T-helper 1 cell treated with Interleukin-12 subunit alpha and Interleukin-12 subunit beta and Interleukin-4 antibody, amounts not matched to agents 30 μg/mL and 1 μg/mL, for 36 hours (primary cell): ENCODE results near the gene THSD4.

Source experiments
- H3K27ac Mint-ChIP-seq: one replicate; pipeline ENCODE4 v1.8.0; 2021; ENCODE audit warnings: mild to moderate bottlenecking, mixed read lengths
- H3K27me3 Mint-ChIP-seq: one replicate; pipeline ENCODE4 v1.8.0; 2021; ENCODE audit warnings: low read depth, mixed read lengths
- H3K36me3 Mint-ChIP-seq: one replicate; pipeline ENCODE4 v1.8.0; 2021; ENCODE audit warnings: low read depth, mixed read lengths
- H3K4me1 Mint-ChIP-seq: one replicate; pipeline ENCODE4 v1.8.0; 2021; ENCODE audit warnings: low read depth, mixed read lengths
- H3K4me3 Mint-ChIP-seq: one replicate; pipeline ENCODE4 v1.8.0; 2021; ENCODE audit warnings: mild to moderate bottlenecking, moderate library complexity, mixed read lengths
- H3K9me3 Mint-ChIP-seq: one replicate; pipeline ENCODE4 v1.8.0; 2021; ENCODE audit warnings: mixed read lengths

THSD4 gene

GRCh38 chr15:71515375-71516186 is 400.3 kb downstream of the THSD4 start:
- H3K9me3 Mint-ChIP-seq = no peaks in the 10 kb centered on the region
- H3K27me3 Mint-ChIP-seq = peaks cover 15% of the 10 kb centered on the region
- H3K4me3 Mint-ChIP-seq = no peak overlapping the region
- no peaks in the 10 kb centered on the region for H3K4me1 Mint-ChIP-seq
- H3K27ac Mint-ChIP-seq = no peak overlapping the region
- H3K36me3 Mint-ChIP-seq = no peaks in the 10 kb centered on the region

GRCh38 chr15:71517751-71518150 is 402.5 kb downstream of the THSD4 start:
- H3K9me3 Mint-ChIP-seq = no peaks in the 10 kb centered on the region
- H3K36me3 Mint-ChIP-seq = no peaks in the 10 kb centered on the region
- no peak overlapping the region for H3K4me3 Mint-ChIP-seq
- peaks cover 19% of the 10 kb centered on the region for H3K27me3 Mint-ChIP-seq
- no peak overlapping the region for H3K27ac Mint-ChIP-seq
- no peaks in the 10 kb centered on the region for H3K4me1 Mint-ChIP-seq

- H3K4me3 Mint-ChIP-seq = no peak overlapping the region
- no peaks in the 10 kb centered on the region for H3K36me3 Mint-ChIP-seq
- no peaks in the 10 kb centered on the region for H3K9me3 Mint-ChIP-seq
- no peak overlapping the region for H3K27ac Mint-ChIP-seq
- H3K4me1 Mint-ChIP-seq = no peaks in the 10 kb centered on the region
- H3K27me3 Mint-ChIP-seq = peaks cover 23% of the 10 kb centered on the region
Measured at GRCh38 chr15:71518661-71519060, 403.4 kb downstream of the THSD4 start.

GRCh38 chr15:71526060-71526820 is 411.0 kb downstream of the THSD4 start:
- peaks cover 41% of the 10 kb centered on the region for H3K27me3 Mint-ChIP-seq
- H3K4me3 Mint-ChIP-seq = no peak overlapping the region
- H3K36me3 Mint-ChIP-seq = no peaks in the 10 kb centered on the region
- H3K27ac Mint-ChIP-seq = no peak overlapping the region
- no peaks in the 10 kb centered on the region for H3K4me1 Mint-ChIP-seq
- no peaks in the 10 kb centered on the region for H3K9me3 Mint-ChIP-seq

- no peak overlapping the region for H3K27ac Mint-ChIP-seq
- peaks cover 6% of the 10 kb centered on the region for H3K9me3 Mint-ChIP-seq
- peaks cover 33% of the 10 kb centered on the region for H3K27me3 Mint-ChIP-seq
- H3K4me1 Mint-ChIP-seq = no peaks in the 10 kb centered on the region
- H3K4me3 Mint-ChIP-seq = no peak overlapping the region
- H3K36me3 Mint-ChIP-seq = no peaks in the 10 kb centered on the region
Measured at GRCh38 chr15:71529361-71529760, 414.1 kb downstream of the THSD4 start.

GRCh38 chr15:71530116-71530515 is 414.8 kb downstream of the THSD4 start:
- Mint-ChIP-seq H3K9me3 (peaks cover 6% of the 10 kb centered on the region), H3K27me3 (peaks cover 33% of the 10 kb centered on the region), H3K27ac (no peak overlapping the region), H3K4me1 (no peaks in the 10 kb centered on the region), H3K36me3 (no peaks in the 10 kb centered on the region), H3K4me3 (no peak overlapping the region)

GRCh38 chr15:71532994-71533393 is 417.7 kb downstream of the THSD4 start:
- no peak overlapping the region for H3K4me3 Mint-ChIP-seq
- H3K4me1 Mint-ChIP-seq = no peaks in the 10 kb centered on the region
- H3K27me3 Mint-ChIP-seq = peaks cover 19% of the 10 kb centered on the region
- H3K36me3 Mint-ChIP-seq = no peaks in the 10 kb centered on the region
- peaks cover 6% of the 10 kb centered on the region for H3K9me3 Mint-ChIP-seq
- H3K27ac Mint-ChIP-seq = no peak overlapping the region

- H3K36me3 Mint-ChIP-seq = no peaks in the 10 kb centered on the region
- peaks cover 2% of the 10 kb centered on the region for H3K9me3 Mint-ChIP-seq
Measured at GRCh38 chr15:71538181-71538580, 422.9 kb downstream of the THSD4 start.

GRCh38 chr15:71541746-71542145 is 426.5 kb downstream of the THSD4 start:
- no peak overlapping the region for H3K27ac Mint-ChIP-seq
- peaks cover 4% of the 10 kb centered on the region for H3K27me3 Mint-ChIP-seq
- no peaks in the 10 kb centered on the region for H3K9me3 Mint-ChIP-seq
- H3K4me1 Mint-ChIP-seq = no peaks in the 10 kb centered on the region
- no peaks in the 10 kb centered on the region for H3K36me3 Mint-ChIP-seq
- H3K4me3 Mint-ChIP-seq = no peak overlapping the region

More at GRCh38 chr15:71538181-71538580, 422.9 kb downstream of the THSD4 start:
- Mint-ChIP-seq H3K27ac (no peak overlapping the region), H3K4me1 (no peaks in the 10 kb centered on the region), H3K27me3 (peaks cover 4% of the 10 kb centered on the region), H3K4me3 (no peak overlapping the region)

GRCh38 chr15:71542836-71543235 is 427.6 kb downstream of the THSD4 start:
- no peaks in the 10 kb centered on the region for H3K9me3 Mint-ChIP-seq
- H3K27me3 Mint-ChIP-seq = peaks cover 4% of the 10 kb centered on the region
- no peak overlapping the region for H3K4me3 Mint-ChIP-seq
- H3K27ac Mint-ChIP-seq = no peak overlapping the region
- no peaks in the 10 kb centered on the region for H3K4me1 Mint-ChIP-seq
- H3K36me3 Mint-ChIP-seq = no peaks in the 10 kb centered on the region

GRCh38 chr15:71543413-71543812 is 428.1 kb downstream of the THSD4 start:
- H3K9me3 Mint-ChIP-seq = no peaks in the 10 kb centered on the region
- H3K4me1 Mint-ChIP-seq = no peaks in the 10 kb centered on the region
- H3K36me3 Mint-ChIP-seq = no peaks in the 10 kb centered on the region
- no peak overlapping the region for H3K4me3 Mint-ChIP-seq
- H3K27ac Mint-ChIP-seq = no peak overlapping the region
- peaks cover 4% of the 10 kb centered on the region for H3K27me3 Mint-ChIP-seq

- Mint-ChIP-seq H3K27ac (no peak overlapping the region), H3K9me3 (no peaks in the 10 kb centered on the region), H3K27me3 (peaks cover 4% of the 10 kb centered on the region), H3K36me3 (no peaks in the 10 kb centered on the region), H3K4me1 (no peaks in the 10 kb centered on the region), H3K4me3 (no peak overlapping the region)
Measured at GRCh38 chr15:71545223-71545760, 430.0 kb downstream of the THSD4 start.

GRCh38 chr15:71545923-71546322 is 430.7 kb downstream of the THSD4 start:
- H3K27ac Mint-ChIP-seq = no peak overlapping the region
- no peaks in the 10 kb centered on the region for H3K36me3 Mint-ChIP-seq
- no peak overlapping the region for H3K4me3 Mint-ChIP-seq
- peaks cover 4% of the 10 kb centered on the region for H3K27me3 Mint-ChIP-seq
- no peaks in the 10 kb centered on the region for H3K4me1 Mint-ChIP-seq
- H3K9me3 Mint-ChIP-seq = no peaks in the 10 kb centered on the region

- H3K9me3 Mint-ChIP-seq = no peaks in the 10 kb centered on the region
- no peak overlapping the region for H3K27ac Mint-ChIP-seq
- no peak overlapping the region for H3K4me3 Mint-ChIP-seq
- H3K4me1 Mint-ChIP-seq = no peaks in the 10 kb centered on the region
- H3K36me3 Mint-ChIP-seq = no peaks in the 10 kb centered on the region
- no peaks in the 10 kb centered on the region for H3K27me3 Mint-ChIP-seq
Measured at GRCh38 chr15:71547011-71547410, 431.7 kb downstream of the THSD4 start.

- H3K36me3 Mint-ChIP-seq = no peaks in the 10 kb centered on the region
- H3K4me3 Mint-ChIP-seq = no peak overlapping the region
- H3K27me3 Mint-ChIP-seq = no peaks in the 10 kb centered on the region
- no peaks in the 10 kb centered on the region for H3K4me1 Mint-ChIP-seq
- no peak overlapping the region for H3K27ac Mint-ChIP-seq
- H3K9me3 Mint-ChIP-seq = no peaks in the 10 kb centered on the region
Measured at GRCh38 chr15:71548401-71548807, 433.1 kb downstream of the THSD4 start.
